Measurements from ENCODE around the gene SHISA9.

DNA sequence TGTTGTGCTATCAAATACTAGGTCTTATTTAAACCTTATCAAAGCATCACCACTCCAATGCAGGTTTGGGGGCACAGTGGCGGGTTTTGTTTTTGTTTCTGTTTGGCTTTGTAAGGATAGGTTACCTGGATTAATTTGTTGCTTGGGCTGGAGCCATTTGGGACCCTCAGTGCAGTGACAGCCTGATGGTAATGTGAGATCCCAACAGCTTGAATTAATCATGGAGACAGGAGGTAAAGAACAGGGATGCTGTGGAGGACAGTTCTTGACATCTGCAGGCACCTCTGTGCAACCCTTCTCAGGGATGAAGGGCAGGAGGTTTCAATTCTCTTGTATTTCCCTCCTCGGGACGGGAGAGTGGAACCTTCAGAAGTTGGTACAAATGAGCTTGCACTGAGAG lies 40.5 kb downstream of the SHISA9 start:
- no peak for TF ChIP-seq CTCF (IDR thresholded peaks at IDR 0.05)
- TF ChIP-seq POLR2A (IDR thresholded peaks at IDR 0.05), result no peak
- TF ChIP-seq EP300 (IDR thresholded peaks at IDR 0.05), result no peak
